Trophoblast cell (in vitro differentiated cells and primary cell): ENCODE data around the gene ZNF253.

Source experiments
- DNase-seq, 2 donors: peaks; one replicate each; pipeline ENCODE4 v3.0.0-alpha.2; 2016
- H2AFZ ChIP-seq: 2 replicates; pipeline ENCODE4 v1.6.1; 2013; ENCODE audit warnings: low read length, moderate library complexity, mild to moderate bottlenecking; ENCODE audit not compliant: insufficient read depth, poor library complexity
- H2AK5ac ChIP-seq: 2 replicates; pipeline ENCODE4 v1.6.1; 2013; ENCODE audit warnings: mild to moderate bottlenecking, low read length
- H2BK120ac ChIP-seq: 2 replicates; pipeline ENCODE4 v1.6.1; 2013; ENCODE audit warnings: low read length, mild to moderate bottlenecking, moderate library complexity; ENCODE audit not compliant: insufficient read depth, poor library complexity
- H2BK12ac ChIP-seq: 2 replicates; pipeline ENCODE4 v1.6.1; 2013; ENCODE audit warnings: mild to moderate bottlenecking, low read length, moderate library complexity
- H2BK5ac ChIP-seq: 2 replicates; pipeline ENCODE4 v1.6.1; 2013; ENCODE audit warnings: low read length, low read depth, moderate library complexity, mild to moderate bottlenecking; ENCODE audit not compliant: poor library complexity
- H3K14ac ChIP-seq: 2 replicates; pipeline ENCODE4 v1.6.1; 2013; ENCODE audit warnings: mild to moderate bottlenecking, low read length
- H3K18ac ChIP-seq: 2 replicates; pipeline ENCODE4 v1.6.1; 2013; ENCODE audit warnings: mild to moderate bottlenecking, low read length
- H3K23ac ChIP-seq: 2 replicates; pipeline ENCODE4 v1.6.1; 2013; ENCODE audit warnings: low read length
- H3K27ac ChIP-seq: 2 replicates; pipeline ENCODE4 v1.5.1; 2013; ENCODE audit warnings: low read depth, mild to moderate bottlenecking, inconsistent platforms, low read length, moderate library complexity
- H3K27me3 ChIP-seq: 2 replicates; pipeline ENCODE4 v1.6.1; 2013; ENCODE audit warnings: inconsistent platforms, mild to moderate bottlenecking, low read length, moderate library complexity; ENCODE audit not compliant: insufficient read depth
- H3K36me3 ChIP-seq, 2 experiments: 1 replicate in 1 of 2; 2 replicates in 1 of 2; pipeline ENCODE4 v1.6.1; 2013; ENCODE audit warnings: low read length in 2 of 2, mild to moderate bottlenecking in 2 of 2, moderate library complexity in 1 of 2; ENCODE audit not compliant: insufficient read depth in 2 of 2, control insufficient read depth in 1 of 2
- H3K4ac ChIP-seq: 2 replicates; pipeline ENCODE4 v1.6.1; 2013; ENCODE audit warnings: low read depth, mild to moderate bottlenecking, low read length, moderate library complexity
- H3K4me1 ChIP-seq, 2 experiments: 1 replicate in 1 of 2; 2 replicates in 1 of 2; pipeline ENCODE4 v1.6.1; 2013; ENCODE audit warnings: low read length in 2 of 2, mild to moderate bottlenecking in 2 of 2, moderate library complexity in 1 of 2; ENCODE audit not compliant: insufficient read depth in 2 of 2, control insufficient read depth in 1 of 2
- H3K4me2 ChIP-seq: 2 replicates; pipeline ENCODE4 v1.6.1; 2013; ENCODE audit warnings: inconsistent platforms, mild to moderate bottlenecking, low read length, moderate library complexity
- H3K4me3 ChIP-seq: 2 replicates; pipeline ENCODE4 v1.5.1; 2013; ENCODE audit warnings: mild to moderate bottlenecking, low read depth, low read length, inconsistent platforms
- H3K79me1 ChIP-seq: one replicate; pipeline ENCODE4 v1.6.1; 2013; ENCODE audit warnings: low read length
- H3K79me2 ChIP-seq: 2 replicates; pipeline ENCODE4 v1.6.1; 2013; ENCODE audit warnings: low read length, mild to moderate bottlenecking; ENCODE audit not compliant: control insufficient read depth, insufficient read depth, poor library complexity
- H3K9ac ChIP-seq: 2 replicates; pipeline ENCODE4 v1.6.1; 2013; ENCODE audit warnings: mild to moderate bottlenecking, low read length
- H3K9me3 ChIP-seq: 2 replicates; pipeline ENCODE4 v1.6.1; 2013; ENCODE audit warnings: low read depth, mild to moderate bottlenecking, control low read depth, inconsistent platforms, low read length; ENCODE audit not compliant: insufficient read depth
- H4K12ac ChIP-seq: 2 replicates; pipeline ENCODE4 v1.6.1; 2013; ENCODE audit warnings: low read depth, mild to moderate bottlenecking, low read length, moderate library complexity
- H4K8ac ChIP-seq: 2 replicates; pipeline ENCODE4 v1.6.1; 2013; ENCODE audit warnings: low read depth, mild to moderate bottlenecking, low read length, moderate library complexity
- H4K91ac ChIP-seq: one replicate; pipeline ENCODE4 v1.6.1; 2013; ENCODE audit warnings: low read depth, mild to moderate bottlenecking, low read length, moderate library complexity
- WGBS: extraction: QIAGEN DNeasy Blood & Tissue Kit; methylation state at CpG from one replicate; pipeline ENCODE4 v1.1.7; 2013; ENCODE audit warnings: missing lambda C conversion rate; ENCODE audit not compliant: insufficient read length, insufficient coverage; ENCODE audit errors: extremely low coverage; 5-methylcytosine and 5-hydroxymethylcytosine counted together

The ZNF253 gene

GRCh38 chr19:19871932-19872331 is 6.2 kb downstream of the ZNF253 start:
- no peaks in the 10 kb centered on the region for H3K9me3 ChIP-seq
- no peak for DNase-seq
- H3K4me1 ChIP-seq: peaks cover 2 to 10% of the 10 kb centered on the region in 2 experiments
- no peak overlapping the region for H3K27ac ChIP-seq
- peaks cover 5 to 6% of the 10 kb centered on the region in 2 experiments for H3K36me3 ChIP-seq
- H3K14ac ChIP-seq: no peak overlapping the region
- WGBS: no CpG with 5 or more reads among the region's 3 CpGs
- H3K79me2 ChIP-seq: peaks cover 15% of the 10 kb centered on the region
- no peaks in the 10 kb centered on the region for H3K27me3 ChIP-seq
- no peak overlapping the region for H2AK5ac ChIP-seq
- no peak overlapping the region for H4K12ac ChIP-seq
- no peak overlapping the region for H4K8ac ChIP-seq
- H3K4ac ChIP-seq: no peak overlapping the region
- no peak overlapping the region for H2BK120ac ChIP-seq
- H3K9ac ChIP-seq: no peak overlapping the region
- no peak overlapping the region for H2BK12ac ChIP-seq
- H3K79me1 ChIP-seq: no peaks in the 10 kb centered on the region
- no peak overlapping the region for H3K4me3 ChIP-seq
- no peak overlapping the region for H3K4me2 ChIP-seq
- H2BK5ac ChIP-seq: no peak overlapping the region
- no peak overlapping the region for H4K91ac ChIP-seq
- no peak overlapping the region for H3K18ac ChIP-seq
- no peak overlapping the region for H3K23ac ChIP-seq
- H2AFZ ChIP-seq: no peak overlapping the region

DNA sequence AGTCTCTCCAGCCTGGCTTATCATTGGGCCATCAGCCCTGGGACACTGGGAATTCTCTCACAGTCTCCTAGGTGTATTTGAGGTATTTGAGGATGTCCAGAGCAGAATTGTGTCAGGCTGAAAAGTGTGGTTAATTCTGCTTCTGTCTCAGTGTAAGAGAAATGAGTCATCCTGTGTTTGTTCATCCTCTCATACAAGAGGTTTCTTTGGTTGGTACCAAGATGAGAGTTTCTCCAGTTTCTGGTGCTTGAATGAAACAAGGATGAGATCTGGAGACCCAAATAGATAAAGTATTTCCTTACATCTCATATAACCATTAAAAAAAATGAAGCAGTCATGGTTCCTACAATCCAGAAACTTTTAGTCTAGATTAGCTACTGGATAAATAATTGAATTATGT is 7.7 kb downstream of the ZNF253 start:
- Histone ChIP-seq H3K18ac (no peak overlapping the region), H2BK120ac (no peak overlapping the region), H3K14ac (no peak overlapping the region), H4K91ac (no peak overlapping the region), H3K4me1 (peaks cover 2 to 8% of the 10 kb centered on the region in 2 experiments), H3K4me3 (no peak overlapping the region), H3K36me3 (peaks cover 5 to 6% of the 10 kb centered on the region in 2 experiments), H4K8ac (no peak overlapping the region), H3K79me1 (no peaks in the 10 kb centered on the region), H3K9me3 (no peaks in the 10 kb centered on the region), H4K12ac (no peak overlapping the region), H3K23ac (no peak overlapping the region), H3K79me2 (peaks cover 11% of the 10 kb centered on the region), H2AK5ac (no peak overlapping the region), H3K27ac (peak overlapping the region; percentile 1), H2BK5ac (no peak overlapping the region), H2AFZ (no peak overlapping the region), H2BK12ac (no peak overlapping the region), H3K4ac (no peak overlapping the region), H3K27me3 (no peaks in the 10 kb centered on the region), H3K9ac (no peak overlapping the region), H3K4me2 (no peak overlapping the region)
- DNase-seq: no peak

GRCh38 chr19:19877724-19878123 is 12.0 kb downstream of the ZNF253 start:
- H3K4me3 ChIP-seq: no peak overlapping the region
- no peak overlapping the region for H2AK5ac ChIP-seq
- no peak overlapping the region for H4K12ac ChIP-seq
- H2BK12ac ChIP-seq: no peak overlapping the region
- no peaks in the 10 kb centered on the region for H3K79me1 ChIP-seq
- no peak overlapping the region for H3K27ac ChIP-seq
- no CpG with 5 or more reads among the region's 4 CpGs for WGBS
- no peak overlapping the region for H4K8ac ChIP-seq
- no peak overlapping the region for H4K91ac ChIP-seq
- H3K18ac ChIP-seq: no peak overlapping the region
- H3K36me3 ChIP-seq: peaks cover 12 to 14% of the 10 kb centered on the region in 2 experiments
- no peak for DNase-seq
- H3K23ac ChIP-seq: no peak overlapping the region
- H3K14ac ChIP-seq: no peak overlapping the region
- H3K4me1 ChIP-seq: peaks cover 0 to 2% of the 10 kb centered on the region in 2 experiments
- H3K9me3 ChIP-seq: no peaks in the 10 kb centered on the region
- H2AFZ ChIP-seq: no peak overlapping the region
- no peak overlapping the region for H3K4me2 ChIP-seq
- no peak overlapping the region for H3K4ac ChIP-seq
- H3K27me3 ChIP-seq: no peaks in the 10 kb centered on the region
- no peak overlapping the region for H2BK120ac ChIP-seq
- H2BK5ac ChIP-seq: no peak overlapping the region
- H3K9ac ChIP-seq: no peak overlapping the region
- peaks cover 5% of the 10 kb centered on the region for H3K79me2 ChIP-seq

DNA sequence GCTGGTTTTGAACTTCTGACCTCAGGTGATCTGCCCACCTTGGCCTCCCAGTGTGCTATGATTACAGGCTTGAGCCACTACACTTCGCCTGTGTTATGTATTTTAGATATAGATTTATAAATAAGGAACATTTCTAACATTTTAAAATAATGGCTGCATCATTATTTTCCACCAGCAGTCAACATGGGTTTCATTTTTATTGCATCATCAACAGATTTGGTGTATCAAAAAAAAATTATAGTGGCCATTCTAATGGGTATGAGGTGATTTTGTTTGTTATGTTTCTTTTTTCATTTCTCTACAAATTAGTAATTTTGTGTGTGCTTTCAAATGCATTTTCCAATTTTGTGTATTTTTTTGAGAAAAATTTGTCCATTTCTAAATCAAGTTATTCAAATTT is 18.9 kb downstream of the ZNF253 start:
- H2BK120ac ChIP-seq: no peak overlapping the region
- no peak overlapping the region for H3K4me2 ChIP-seq
- peaks cover 24 to 27% of the 10 kb centered on the region in 2 experiments for H3K36me3 ChIP-seq
- H4K8ac ChIP-seq: no peak overlapping the region
- H3K79me1 ChIP-seq: no peaks in the 10 kb centered on the region
- no peak overlapping the region for H2AFZ ChIP-seq
- H2BK12ac ChIP-seq: no peak overlapping the region
- H3K9me3 ChIP-seq: peaks cover 7% of the 10 kb centered on the region
- no peak overlapping the region for H3K4me3 ChIP-seq
- H3K27me3 ChIP-seq: no peaks in the 10 kb centered on the region
- no peak overlapping the region for H3K4ac ChIP-seq
- no peak overlapping the region for H4K91ac ChIP-seq
- H3K27ac ChIP-seq: no peak overlapping the region
- no peak overlapping the region for H3K9ac ChIP-seq
- no peak overlapping the region for H3K18ac ChIP-seq
- H2AK5ac ChIP-seq: no peak overlapping the region
- no peak overlapping the region for H4K12ac ChIP-seq
- no peaks in the 10 kb centered on the region for H3K4me1 ChIP-seq
- no peak for DNase-seq
- no peaks in the 10 kb centered on the region for H3K79me2 ChIP-seq
- WGBS: no CpG with 5 or more reads among the region's 1 CpG
- no peak overlapping the region for H2BK5ac ChIP-seq
- H3K23ac ChIP-seq: no peak overlapping the region
- H3K14ac ChIP-seq: no peak overlapping the region
